Parathyroid adenoma (tissue), 2 donors: ENCODE data around the gene KRTAP10-1.

Source experiments
- H2AFZ ChIP-seq: fragments of 300-600 bp; sonication (generic); one replicate; pipeline ENCODE4 v1.7.0; 2017; ENCODE audit warnings: antibody characterized with exemption, mild to moderate bottlenecking
- H3K27ac ChIP-seq: fragments of 300-600 bp; sonication (generic); one replicate; pipeline ENCODE4 v1.7.0; 2017
- H3K27me3 ChIP-seq: fragments of 300-600 bp; sonication (generic); one replicate; pipeline ENCODE4 v1.7.0; 2017; ENCODE audit warnings: low read length; ENCODE audit not compliant: control insufficient read depth, insufficient read depth
- H3K36me3 ChIP-seq: fragments of 300-600 bp; sonication (generic); one replicate; pipeline ENCODE4 v1.7.0; 2017; ENCODE audit warnings: low read length; ENCODE audit not compliant: control insufficient read depth, insufficient read depth
- H3K4me1 ChIP-seq: fragments of 300-600 bp; sonication (generic); one replicate; pipeline ENCODE4 v1.7.0; 2017; ENCODE audit warnings: control low read depth
- H3K4me2 ChIP-seq: fragments of 300-600 bp; sonication (generic); one replicate; pipeline ENCODE4 v1.7.0; 2017; ENCODE audit warnings: low read length
- H3K4me3 ChIP-seq: fragments of 300-600 bp; sonication (generic); one replicate; pipeline ENCODE4 v1.7.0; 2017; ENCODE audit warnings: low read depth, low read length
- H3K79me2 ChIP-seq: fragments of 300-600 bp; sonication (generic); one replicate; pipeline ENCODE4 v1.7.0; 2017; ENCODE audit warnings: control low read depth
- H3K9ac ChIP-seq: fragments of 300-600 bp; sonication (generic); one replicate; pipeline ENCODE4 v1.7.0; 2017; ENCODE audit warnings: mild to moderate bottlenecking
- H3K9me3 ChIP-seq: fragments of 300-600 bp; sonication (generic); one replicate; pipeline ENCODE4 v1.7.0; 2017; ENCODE audit warnings: low read length; ENCODE audit not compliant: control insufficient read depth
- CTCF ChIP-seq: fragments of 300-600 bp; sonication (generic); IDR thresholded peaks from one replicate; pipeline ENCODE4 v1.7.0; 2017; ENCODE audit warnings: antibody characterized with exemption, mild to moderate bottlenecking
- donor health status: primary hyperparathyroidism.

The KRTAP10-1 gene

GRCh38 chr21:44532712-44533111 lies 7.3 kb downstream of the KRTAP10-1 start:
- H3K79me2 ChIP-seq: no peaks in the 10 kb centered on the region
- no peak overlapping the region for H2AFZ ChIP-seq
- no peaks in the 10 kb centered on the region for H3K27me3 ChIP-seq
- H3K4me2 ChIP-seq: no peak overlapping the region
- no peaks in the 10 kb centered on the region for H3K36me3 ChIP-seq
- no peaks in the 10 kb centered on the region for H3K4me1 ChIP-seq
- H3K9me3 ChIP-seq: no peaks in the 10 kb centered on the region
- no peak overlapping the region for H3K4me3 ChIP-seq
- H3K9ac ChIP-seq: no peak overlapping the region
- H3K27ac ChIP-seq: no peak overlapping the region
- no peak for TF ChIP-seq CTCF

GRCh38 chr21:44531606-44532564 lies 8.1 kb downstream of the KRTAP10-1 start:
- Histone ChIP-seq H3K36me3 (no peaks in the 10 kb centered on the region), H2AFZ (no peak overlapping the region), H3K79me2 (no peaks in the 10 kb centered on the region), H3K9me3 (no peaks in the 10 kb centered on the region), H3K27me3 (no peaks in the 10 kb centered on the region), H3K27ac (no peak overlapping the region), H3K9ac (no peak overlapping the region), H3K4me1 (no peaks in the 10 kb centered on the region), H3K4me2 (no peak overlapping the region), H3K4me3 (no peak overlapping the region)
- no peak for TF ChIP-seq CTCF

GRCh38 chr21:44530903-44531605 lies 8.9 kb downstream of the KRTAP10-1 start:
- H3K9me3 ChIP-seq: no peaks in the 10 kb centered on the region
- no peaks in the 10 kb centered on the region for H3K36me3 ChIP-seq
- no peak for TF ChIP-seq CTCF
- no peak overlapping the region for H3K4me3 ChIP-seq
- no peak overlapping the region for H3K4me2 ChIP-seq
- no peak overlapping the region for H2AFZ ChIP-seq
- no peak overlapping the region for H3K9ac ChIP-seq
- no peak overlapping the region for H3K27ac ChIP-seq
- no peaks in the 10 kb centered on the region for H3K79me2 ChIP-seq
- no peaks in the 10 kb centered on the region for H3K27me3 ChIP-seq
- H3K4me1 ChIP-seq: no peaks in the 10 kb centered on the region

GRCh38 chr21:44530221-44530902 lies 9.6 kb downstream of the KRTAP10-1 start:
- Histone ChIP-seq H3K9ac (no peak overlapping the region), H3K27me3 (no peaks in the 10 kb centered on the region), H3K4me2 (no peak overlapping the region), H3K36me3 (no peaks in the 10 kb centered on the region), H3K4me3 (no peak overlapping the region), H2AFZ (no peak overlapping the region), H3K79me2 (no peaks in the 10 kb centered on the region), H3K4me1 (no peaks in the 10 kb centered on the region), H3K27ac (no peak overlapping the region), H3K9me3 (no peaks in the 10 kb centered on the region)
- no peak for TF ChIP-seq CTCF
